GM12891 (cell line): ENCODE measurements around the gene OSGEP.

ENCODE experiments used
- POLR2A ChIP-seq: IDR thresholded peaks from 2 replicates; pipeline ENCODE4 v1.6.1; 2011; ENCODE audit warnings: low read depth, low read length, control low read depth
- POLR2AphosphoS5 ChIP-seq: IDR thresholded peaks from 2 replicates; pipeline ENCODE4 v1.6.1; 2011; ENCODE audit warnings: low read depth, low read length, control low read depth
- POU2F2 ChIP-seq: IDR thresholded peaks from 2 replicates; pipeline ENCODE4 v1.6.1; 2011; ENCODE audit warnings: low read depth, mild to moderate bottlenecking, control low read depth, low read length, moderate library complexity
- SPI1 ChIP-seq: IDR thresholded peaks from 2 replicates; pipeline ENCODE4 v1.6.1; 2011; ENCODE audit warnings: low read depth, low read length, control low read depth
- TAF1 ChIP-seq: IDR thresholded peaks from 2 replicates; pipeline ENCODE4 v1.6.1; 2011; ENCODE audit warnings: low read depth, low read length, control low read depth

DNA sequence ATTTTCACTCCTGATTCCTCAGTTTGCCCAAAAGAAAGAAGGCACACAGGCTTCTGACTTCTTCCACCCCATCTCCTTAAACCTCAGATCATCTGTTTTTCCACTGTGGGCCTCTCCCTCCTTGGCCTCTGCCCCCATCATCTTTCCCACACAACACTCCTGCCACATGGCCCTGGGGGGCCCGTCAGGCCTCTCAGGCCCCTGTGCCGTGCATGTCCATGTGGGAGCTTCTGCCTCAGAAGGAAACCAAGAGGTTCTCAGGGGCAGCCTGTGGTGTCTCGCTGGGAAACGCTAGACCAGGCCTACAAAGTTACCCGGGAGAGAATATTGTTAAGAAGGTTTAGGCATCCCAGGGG lies 26.6 kb downstream of the OSGEP start:
- TF ChIP-seq POLR2AphosphoS5 (no peak), SPI1 (no peak), POLR2A (no peak), TAF1 (no peak), POU2F2 (no peak)
